NCI-H345 (cell line): ENCODE data around the gene TEAD1.

Experiments
- DNase-seq: peaks from one replicate; lab custom pipeline; 2025; lab: John Stamatoyannopoulos, UW

Gene TEAD1

DNA sequence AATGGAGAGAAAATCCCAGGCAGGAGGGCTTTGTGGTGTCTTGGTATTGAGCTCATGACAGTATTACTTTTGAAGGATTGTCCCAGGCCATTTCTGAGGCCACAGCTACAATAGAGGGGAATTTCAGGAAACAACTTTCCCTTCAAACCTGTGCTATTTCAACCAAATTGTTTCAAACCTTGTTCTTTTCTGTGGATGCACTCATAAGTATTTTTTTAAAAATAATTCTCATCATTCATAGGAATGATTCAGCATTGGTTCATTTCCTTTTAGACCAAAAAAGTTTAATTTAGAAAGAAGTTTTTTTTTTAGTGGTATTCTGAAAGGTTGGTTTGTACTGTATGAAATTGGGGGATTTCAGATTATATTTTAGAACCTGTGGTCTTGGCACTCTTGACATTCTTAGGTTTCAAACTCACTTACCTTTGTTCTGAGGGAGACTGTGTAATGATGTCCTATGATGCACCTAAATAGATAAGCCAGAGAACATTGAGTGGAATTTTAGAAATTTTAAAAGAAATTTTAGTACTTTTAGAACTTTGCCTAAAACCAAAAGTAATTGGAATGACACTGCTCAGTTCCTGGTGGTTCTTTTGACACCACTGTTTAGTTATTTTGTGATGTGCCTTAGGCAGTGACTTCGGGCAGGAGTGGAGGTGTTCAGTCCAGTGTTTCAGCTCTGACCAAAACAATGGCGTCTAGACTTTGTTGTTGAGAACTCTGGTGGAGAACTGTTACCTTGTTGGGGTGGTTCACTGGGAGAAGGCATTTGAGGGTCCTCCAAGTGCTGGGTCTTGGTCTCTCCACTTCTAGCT lies 12.2 kb downstream of the TEAD1 start:
- no peak for DNase-seq

- DNase-seq: no peak
Observed at GRCh38 chr11:12687216-12687623, 13.0 kb downstream of the TEAD1 start.

- DNase-seq: no peak
Observed at GRCh38 chr11:12687740-12688139, 13.5 kb downstream of the TEAD1 start.

DNA sequence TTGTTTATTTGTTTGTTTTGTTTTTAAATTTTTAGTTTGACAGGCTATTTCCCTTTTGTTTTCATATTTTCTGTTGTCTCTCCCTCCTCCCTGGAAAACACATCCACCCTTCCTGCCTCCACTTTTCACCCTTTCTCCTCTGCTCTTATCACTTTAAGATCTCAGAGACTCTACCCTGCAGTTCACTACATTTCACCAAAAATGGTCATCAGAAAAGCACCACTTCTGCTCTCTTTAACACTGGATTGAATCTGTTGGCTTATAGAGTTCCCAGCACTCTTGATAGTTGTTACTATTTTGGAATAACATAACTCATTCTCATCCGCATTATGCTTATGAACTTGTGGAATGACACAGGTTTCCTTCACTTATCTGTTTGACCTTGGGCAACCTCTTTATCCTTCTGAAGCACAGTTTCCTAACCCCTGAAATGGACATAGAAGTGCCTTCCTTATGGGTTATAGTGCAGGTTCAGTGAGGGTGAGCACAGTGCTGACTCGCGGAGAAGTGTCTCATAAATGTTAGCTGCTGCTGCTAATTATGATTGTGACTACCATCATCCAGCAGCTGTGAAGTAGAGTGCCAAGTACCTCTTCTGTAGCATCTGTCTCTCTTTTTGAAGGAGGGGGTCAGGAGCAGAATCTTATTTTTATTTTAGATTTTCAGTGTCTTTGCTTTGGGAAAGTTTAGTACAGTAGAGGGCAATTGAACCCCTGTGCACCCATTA lies 15.0 kb downstream of the TEAD1 start:
- no peak for DNase-seq

GRCh38 chr11:12690663-12691062 lies 16.4 kb downstream of the TEAD1 start:
- no peak for DNase-seq

- no peak for DNase-seq
Observed at GRCh38 chr11:12691473-12691872, 17.3 kb downstream of the TEAD1 start.

- DNase-seq: peak; percentile 8
Observed at GRCh38 chr11:12692229-12693075, 18.2 kb downstream of the TEAD1 start.

GRCh38 chr11:12693094-12693478 lies 18.9 kb downstream of the TEAD1 start:
- no peak for DNase-seq

DNA sequence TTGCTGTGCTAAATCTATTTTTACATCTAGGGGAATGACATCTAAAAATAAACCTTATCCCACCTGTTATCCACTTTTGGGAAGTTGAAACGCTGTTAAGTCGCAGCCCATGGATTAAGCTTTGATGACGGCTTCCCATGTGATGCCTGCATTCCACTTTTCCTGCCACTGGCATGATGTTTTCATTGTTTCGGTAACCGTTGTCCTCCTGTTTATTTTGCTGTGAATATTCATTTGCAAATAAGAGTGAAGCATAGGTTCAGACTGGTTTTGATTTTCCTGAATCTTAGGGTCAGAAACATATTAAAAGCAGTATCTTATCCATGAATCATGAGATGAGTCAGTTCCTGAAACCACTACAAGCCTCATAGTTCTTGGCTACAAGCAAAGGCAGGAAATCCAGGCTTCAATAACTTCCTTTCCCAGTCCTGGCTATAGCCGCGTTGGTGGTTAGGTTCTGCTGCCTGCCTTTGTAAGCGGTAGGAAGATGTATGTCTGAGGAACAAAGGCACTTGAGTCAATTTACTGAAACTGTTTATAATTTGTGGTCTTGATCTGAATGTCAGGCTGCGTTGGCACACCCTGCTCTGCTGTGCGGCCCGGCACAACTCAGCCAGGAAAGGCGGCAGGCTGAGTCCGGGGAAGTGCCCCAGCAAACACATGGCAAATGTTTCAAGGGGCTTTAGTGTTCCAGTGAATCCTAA lies 19.4 kb downstream of the TEAD1 start:
- DNase-seq: peak; percentile 83

GRCh38 chr11:12694183-12694531 lies 19.9 kb downstream of the TEAD1 start:
- DNase-seq: peak; percentile 79

GRCh38 chr11:12695221-12695794 lies 21.1 kb downstream of the TEAD1 start:
- no peak for DNase-seq

GRCh38 chr11:12695873-12696272 lies 21.7 kb downstream of the TEAD1 start:
- DNase-seq: no peak

DNA sequence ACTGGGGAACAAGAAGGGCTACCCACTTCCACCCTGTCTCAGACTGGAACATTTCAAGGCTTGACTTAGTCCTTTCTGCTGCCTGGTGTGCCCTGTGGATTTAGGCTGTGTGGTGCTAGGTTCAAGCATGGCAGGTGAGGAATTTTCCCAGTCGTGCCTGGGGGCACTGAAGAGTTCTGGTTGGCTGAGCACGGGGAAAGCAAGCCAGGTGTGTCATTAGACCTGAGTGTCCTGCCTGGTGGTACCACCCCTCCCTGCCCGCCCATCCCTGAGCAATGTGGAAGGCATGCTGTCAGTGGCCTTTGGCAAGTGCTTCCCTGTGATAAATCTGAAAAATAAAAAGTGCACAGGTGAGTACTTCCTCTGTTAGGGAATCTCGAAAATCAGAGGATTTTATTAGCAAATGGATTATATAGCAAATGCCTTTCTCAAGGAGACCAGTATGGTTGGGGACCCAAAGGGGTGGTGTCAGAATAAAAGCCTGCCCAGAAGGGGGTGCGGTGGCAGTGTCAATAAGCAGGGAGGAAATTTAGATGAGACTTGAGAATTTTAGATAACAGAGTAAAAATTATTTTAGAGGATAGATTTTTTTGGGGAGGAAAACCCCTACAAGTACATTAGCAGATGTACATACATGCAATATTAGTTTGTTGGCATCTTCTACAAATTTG lies 22.8 kb downstream of the TEAD1 start:
- peak; percentile 51 for DNase-seq

DNA sequence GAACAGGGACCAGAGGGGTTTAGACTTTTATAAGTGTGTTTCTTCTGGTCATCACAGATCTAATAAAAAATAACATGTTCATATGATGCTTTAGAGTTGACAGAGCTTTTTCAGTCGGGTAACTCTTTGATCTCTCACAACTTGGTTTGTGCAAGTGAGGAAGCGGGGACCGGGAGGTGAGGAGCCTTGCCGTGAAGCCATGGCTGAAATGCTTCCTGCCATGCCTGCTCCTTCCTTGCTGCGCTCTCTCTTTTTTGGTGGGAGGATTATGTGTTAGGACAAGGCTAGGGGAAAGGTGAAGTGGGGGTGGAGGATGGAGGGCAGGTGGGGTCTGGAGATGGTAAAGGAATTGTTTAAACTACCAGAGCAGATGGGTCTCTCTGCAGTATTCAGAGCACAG lies 23.8 kb downstream of the TEAD1 start:
- no peak for DNase-seq

- DNase-seq: no peak
Observed at GRCh38 chr11:12701811-12702592, 27.8 kb downstream of the TEAD1 start.

DNA sequence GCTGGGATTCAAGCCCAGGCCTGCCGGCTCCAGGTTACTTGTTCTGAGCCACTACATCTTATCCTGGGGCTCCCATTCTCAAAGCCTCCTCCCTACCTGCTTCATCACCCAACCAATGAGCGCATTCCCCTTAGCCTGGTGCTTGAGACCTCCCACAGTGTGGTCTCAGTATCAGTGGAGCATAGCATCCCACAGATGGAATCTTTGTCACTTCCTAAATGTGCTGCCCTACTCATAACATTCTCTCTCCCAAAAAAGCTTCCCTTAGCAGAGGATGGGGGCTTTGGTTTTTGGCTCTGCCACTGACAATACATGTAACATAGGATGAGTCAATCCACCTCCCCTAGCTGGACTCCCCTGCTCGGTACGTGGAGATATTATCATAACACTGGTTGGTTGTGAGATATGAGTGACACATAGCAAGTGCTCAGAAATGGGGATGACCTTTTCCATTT lies 28.8 kb downstream of the TEAD1 start:
- no peak for DNase-seq

DNA sequence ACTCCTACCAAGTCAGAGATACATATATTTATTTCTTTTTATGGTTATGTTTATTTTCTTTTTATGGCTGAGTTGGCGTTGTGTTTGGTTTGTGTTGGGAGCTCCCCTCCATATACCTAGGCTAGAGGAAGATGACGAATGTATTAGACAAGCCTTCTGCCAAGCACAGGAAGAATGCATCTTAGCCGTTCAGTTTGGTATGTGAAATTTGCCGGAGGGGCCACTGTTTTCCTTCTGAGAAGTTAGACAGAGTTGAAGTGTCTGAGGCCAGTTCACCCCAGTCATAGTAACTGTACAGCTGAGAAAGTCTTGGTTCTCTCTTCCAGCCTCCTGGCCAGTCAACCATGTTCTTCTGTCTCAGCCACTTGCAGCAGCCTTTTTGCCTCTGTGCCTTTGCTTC lies 29.8 kb downstream of the TEAD1 start:
- DNase-seq: no peak

GRCh38 chr11:12705874-12706273 lies 31.7 kb downstream of the TEAD1 start:
- no peak for DNase-seq

- peak; percentile 88 for DNase-seq
Observed at GRCh38 chr11:12706545-12707499, 32.6 kb downstream of the TEAD1 start.
